Neural progenitor cell (in vitro differentiated cells): ENCODE measurements around the gene PARP11.

Experiments
- CTCF ChIP-seq: fragments of 200-600 bp; sonication (generic); IDR thresholded peaks from 2 replicates; pipeline ENCODE4 v1.5.1; 2017; ENCODE audit warnings: antibody characterized with exemption, mild to moderate bottlenecking
- EZH2 ChIP-seq: fragments of 200-600 bp; sonication (generic); IDR thresholded peaks from 2 replicates; pipeline ENCODE4 v1.6.1; 2017; ENCODE audit warnings: antibody characterized with exemption, mild to moderate bottlenecking, moderate library complexity

- TF ChIP-seq CTCF: no peak
- TF ChIP-seq EZH2: no peak
These were observed 45.7 kb downstream of the PARP11 start for GRCh38 chr12:3827301-3828000.
